ENCODE data around the gene PPP1R9B.

Gene PPP1R9B

GRCh38 chr17:50171371-50172071, 21.0 kb upstream of the PPP1R9B start:
- DNase-seq: no peak

GRCh38 chr17:50170662-50171370, 20.3 kb upstream of the PPP1R9B start:
- no peak for DNase-seq

GRCh38 chr17:50169881-50170459, 19.5 kb upstream of the PPP1R9B start:
- DNase-seq: no peak

GRCh38 chr17:50169121-50169764, 18.8 kb upstream of the PPP1R9B start:
- peak; percentile 50 for DNase-seq

- no peak for DNase-seq
Observed at GRCh38 chr17:50168319-50168718, 17.8 kb upstream of the PPP1R9B start.

GRCh38 chr17:50167371-50167770, 16.9 kb upstream of the PPP1R9B start:
- DNase-seq: no peak

- no peak for DNase-seq
Observed at GRCh38 chr17:50166518-50167181, 16.2 kb upstream of the PPP1R9B start.

GRCh38 chr17:50165867-50166517, 15.5 kb upstream of the PPP1R9B start, which contains the start of gene SGCA:
TSS of gene SGCA (plus strand) at chr17:50166005. CDS start at chr17:50166041, 36 bp downstream.
- DNase-seq: no peak

- DNase-seq: no peak
Observed at GRCh38 chr17:50165466-50165865, 15.0 kb upstream of the PPP1R9B start.

GRCh38 chr17:50165066-50165465, 14.6 kb upstream of the PPP1R9B start:
- no peak for DNase-seq

- no peak for DNase-seq
Observed at GRCh38 chr17:50164697-50164988, 14.2 kb upstream of the PPP1R9B start.

- no peak for DNase-seq
Observed at GRCh38 chr17:50163843-50164696, 13.6 kb upstream of the PPP1R9B start.

GRCh38 chr17:50162466-50163254, 12.2 kb upstream of the PPP1R9B start:
- DNase-seq: no peak

- DNase-seq: no peak
Observed at GRCh38 chr17:50161911-50162288, 11.4 kb upstream of the PPP1R9B start.

GRCh38 chr17:50161023-50161910, 10.8 kb upstream of the PPP1R9B start:
- peak; percentile 95 for DNase-seq

- DNase-seq: no peak
Observed at GRCh38 chr17:50157891-50158290, 7.4 kb upstream of the PPP1R9B start.

- no peak for DNase-seq
Observed at GRCh38 chr17:50155115-50155819, 4.8 kb upstream of the PPP1R9B start.

GRCh38 chr17:50154604-50155003, 4.1 kb upstream of the PPP1R9B start:
- no peak for DNase-seq

All from activated naive CD4-positive, alpha-beta T cell treated with anti-CD3 and anti-CD28 coated beads, Interleukin-2, amount 50 U/mL, for 16 hours (primary cell).